ENCODE measurements around the gene AASDH.

DNA sequence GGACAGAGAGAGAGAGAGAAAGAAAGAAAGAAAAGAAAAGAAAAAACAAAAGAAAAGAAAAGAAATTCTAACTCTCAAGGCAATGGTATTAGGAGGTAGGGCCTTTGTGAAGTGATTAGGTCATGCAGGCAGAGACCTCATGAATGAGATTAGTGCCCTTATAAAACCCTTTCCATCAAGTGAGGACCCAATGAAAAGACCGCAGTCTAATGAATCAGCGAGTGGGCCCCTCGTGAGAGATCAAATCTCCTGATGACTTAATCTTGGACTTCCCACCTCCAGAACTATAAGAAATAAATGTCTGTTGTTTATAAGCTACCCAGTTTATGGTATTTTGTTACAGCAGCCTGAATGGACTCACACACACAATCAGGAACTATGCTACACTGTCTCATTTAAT lies 16.9 kb downstream of the AASDH start:
- TF ChIP-seq CTCF (IDR thresholded peaks at IDR 0.05) (no peak), ZC3H11A (IDR thresholded peaks at IDR 0.05) (no peak), SREBF2 (IDR thresholded peaks at IDR 0.05) (no peak), MAZ (IDR thresholded peaks at IDR 0.05; ENCODE audit: borderline replicate concordance, low read depth, low read length) (no peak), HDAC2 (IDR thresholded peaks at IDR 0.05) (no peak), JUN (IDR thresholded peaks at IDR 0.05) (no peak), EP300 (IDR thresholded peaks at IDR 0.05) (no peak), CHD4 (IDR thresholded peaks at IDR 0.05; ENCODE audit: borderline replicate concordance) (no peak), POLR2A (IDR thresholded peaks at IDR 0.05; ENCODE audit: low read length) (no peak), PBX3 (IDR thresholded peaks at IDR 0.05) (no peak), MAFK (IDR thresholded peaks at IDR 0.05; ENCODE audit: partially characterized antibody) (no peak), RAD21 (conservative IDR thresholded peaks at IDR 0.05 in 1 of 2, IDR thresholded peaks at IDR 0.05 in 1 of 2) (no peak), GATA3 (IDR thresholded peaks at IDR 0.05; ENCODE audit: borderline replicate concordance) (no peak), CHD2 (IDR thresholded peaks at IDR 0.05; ENCODE audit: low read length, partially characterized antibody) (no peak)
